ENCODE measurements around the gene PROSER3.

- no peak for TF ChIP-seq CTCF (conservative IDR thresholded peaks at IDR 0.05; ENCODE audit: low read depth in 2 of 2)
- TF ChIP-seq JUNB (IDR thresholded peaks at IDR 0.05; ENCODE audit: unreplicated experiment) = no peak
- no peak for TF ChIP-seq EZH2 (IDR thresholded peaks at IDR 0.05; ENCODE audit: low read depth, unreplicated experiment)
- TF ChIP-seq EZH2phosphoT487 (IDR thresholded peaks at IDR 0.05; ENCODE audit: unreplicated experiment) = no peak
- TF ChIP-seq POLR2AphosphoS5 (IDR thresholded peaks at IDR 0.05; ENCODE audit: low read depth) = no peak
- TF ChIP-seq REST (IDR thresholded peaks at IDR 0.05; ENCODE audit: unreplicated experiment) = no peak
- TF ChIP-seq CREB1 (CRISPR knock-in tag; IDR thresholded peaks at IDR 0.05; ENCODE audit: low read depth) = no peak
- no peak for TF ChIP-seq STAT1 (IDR thresholded peaks at IDR 0.05; ENCODE audit: unreplicated experiment)
These were observed 22.1 kb downstream of the PROSER3 start for GRCh38 chr19:35780058-35780457.

Data from GM23338 (cell line).